Neuronal stem cell (in vitro differentiated cells): ENCODE results near the gene TRPM3.

Experiments used
- DNase-seq: peaks from one replicate; pipeline ENCODE4 v3.0.0-alpha.2; 2013; ENCODE audit warnings: low spot score
- H2AFZ ChIP-seq: one replicate; pipeline ENCODE4 v1.6.1; 2013; ENCODE audit warnings: mild to moderate bottlenecking, low read length, inconsistent platforms
- H2AK5ac ChIP-seq: 2 replicates; pipeline ENCODE4 v1.6.1; 2013; ENCODE audit warnings: low read depth, mild to moderate bottlenecking, inconsistent platforms, low read length, moderate library complexity, mixed read lengths
- H2BK120ac ChIP-seq: 2 replicates; pipeline ENCODE4 v1.6.1; 2013; ENCODE audit warnings: low read depth, mild to moderate bottlenecking, inconsistent platforms, low read length, moderate library complexity, mixed read lengths
- H2BK12ac ChIP-seq: one replicate; pipeline ENCODE4 v1.6.1; 2013; ENCODE audit warnings: low read length, inconsistent platforms
- H2BK15ac ChIP-seq: 2 replicates; pipeline ENCODE4 v1.6.1; 2013; ENCODE audit warnings: mild to moderate bottlenecking, low read length, inconsistent platforms, mixed read lengths
- H2BK5ac ChIP-seq: one replicate; pipeline ENCODE4 v1.6.1; 2013; ENCODE audit warnings: inconsistent platforms, mild to moderate bottlenecking, low read length, moderate library complexity
- H3K14ac ChIP-seq: one replicate; pipeline ENCODE4 v1.6.1; 2013; ENCODE audit warnings: low read length, inconsistent platforms
- H3K18ac ChIP-seq: 2 replicates; pipeline ENCODE4 v1.6.1; 2013; ENCODE audit warnings: low read length, inconsistent platforms
- H3K23ac ChIP-seq: 2 replicates; pipeline ENCODE4 v1.6.1; 2013; ENCODE audit warnings: low read depth, mild to moderate bottlenecking, mixed read lengths, low read length, inconsistent platforms; ENCODE audit not compliant: poor library complexity
- H3K27ac ChIP-seq: replicated peaks from 3 replicates; pipeline ENCODE4 v1.5.1; 2013; ENCODE audit warnings: low read length, inconsistent platforms
- H3K27me3 ChIP-seq, 3 experiments: 2 replicates each; pipeline ENCODE4 v1.6.1; 2013; ENCODE audit warnings: low read length in 3 of 3, mild to moderate bottlenecking in 2 of 3, inconsistent platforms in 1 of 3, low read depth in 1 of 3, mixed read lengths in 1 of 3, moderate library complexity in 1 of 3; ENCODE audit not compliant: control insufficient read depth in 3 of 3, insufficient read depth in 3 of 3
- H3K36me3 ChIP-seq, 2 donors: replicated peaks in 1 of 2; 2 replicates each; pipeline ENCODE4 v1.6.1; 2013; ENCODE audit warnings: low read length in 2 of 2; ENCODE audit not compliant: control insufficient read depth in 2 of 2, insufficient read depth in 2 of 2
- H3K4ac ChIP-seq: 2 replicates; pipeline ENCODE4 v1.6.1; 2013; ENCODE audit warnings: inconsistent platforms, mild to moderate bottlenecking, low read length, moderate library complexity
- H3K4me1 ChIP-seq, 2 donors: 1 replicate in 1 of 2; 2 replicates in 1 of 2; pipeline ENCODE4 v1.6.1; 2013; ENCODE audit warnings: low read length in 2 of 2, low read depth in 1 of 2; ENCODE audit not compliant: control insufficient read depth in 2 of 2, insufficient read depth in 1 of 2
- H3K4me2 ChIP-seq: one replicate; pipeline ENCODE4 v1.6.1; 2013; ENCODE audit warnings: mild to moderate bottlenecking, low read length, inconsistent platforms; ENCODE audit not compliant: insufficient read depth, poor library complexity, severe bottlenecking
- H3K4me3 ChIP-seq, 2 donors: 2 replicates each; pipeline ENCODE4 v1.5.1; 2013; ENCODE audit warnings: low read length in 2 of 2, mild to moderate bottlenecking in 2 of 2, inconsistent platforms in 1 of 2, moderate library complexity in 1 of 2
- H3K79me1 ChIP-seq: one replicate; pipeline ENCODE4 v1.6.1; 2013; ENCODE audit warnings: low read depth, mild to moderate bottlenecking, inconsistent platforms, low read length, moderate library complexity
- H3K9ac ChIP-seq: one replicate; pipeline ENCODE4 v1.6.1; 2013; ENCODE audit warnings: mild to moderate bottlenecking, low read depth, low read length, inconsistent platforms; ENCODE audit not compliant: poor library complexity
- H3K9me3 ChIP-seq, 2 donors: replicated peaks in 1 of 2; 2 replicates each; pipeline versions ENCODE3 to v1.6.1; 2013; ENCODE audit warnings: low read length in 2 of 2, mild to moderate bottlenecking in 2 of 2, inconsistent platforms in 1 of 2, low read depth in 1 of 2, mixed read lengths in 1 of 2, moderate library complexity in 1 of 2; ENCODE audit not compliant: control insufficient read depth in 2 of 2, insufficient read depth in 1 of 2
- H4K8ac ChIP-seq: one replicate; pipeline ENCODE4 v1.6.1; 2013; ENCODE audit warnings: low read depth, mild to moderate bottlenecking, inconsistent platforms, low read length, moderate library complexity
- H4K91ac ChIP-seq: one replicate; pipeline ENCODE4 v1.6.1; 2013; ENCODE audit warnings: low read length, low read depth, mild to moderate bottlenecking, inconsistent platforms; ENCODE audit not compliant: poor library complexity
- WGBS, 2 donors: extraction: QIAGEN DNeasy Blood & Tissue Kit; methylation state at CpG; one replicate each; pipeline ENCODE4 v1.1.7; 2013; ENCODE audit warnings: missing lambda C conversion rate in 2 of 2, mixed read lengths in 1 of 2; ENCODE audit not compliant: insufficient read length in 2 of 2, insufficient replicate concordance in 1 of 2; ENCODE audit errors: extremely low coverage in 2 of 2; 5-methylcytosine and 5-hydroxymethylcytosine counted together

Gene TRPM3

DNA sequence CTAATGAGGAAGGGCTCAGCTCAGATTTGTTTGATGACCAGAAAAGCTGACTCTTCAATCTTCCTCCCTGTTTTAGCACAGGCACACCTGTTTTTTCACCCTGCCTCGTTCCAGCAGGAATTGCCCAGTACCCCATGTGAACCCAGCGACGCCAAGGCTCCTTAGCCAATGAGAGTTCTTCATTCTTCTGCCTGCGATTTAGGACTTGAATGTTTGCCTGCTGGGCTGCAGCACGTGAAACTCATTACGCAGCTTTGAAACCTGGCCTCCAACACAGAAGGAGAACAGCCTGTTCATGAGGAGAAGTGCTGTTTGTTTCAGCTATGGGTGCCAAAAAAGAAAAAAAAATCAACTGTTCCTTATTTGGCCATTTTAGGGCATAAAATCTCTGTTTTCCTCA lies 315.5 kb downstream of the TRPM3 start:
- H3K4me1 ChIP-seq: peaks cover 0 to 10% of the 10 kb centered on the region in 2 donors
- H2BK5ac ChIP-seq: no peak overlapping the region
- H2AFZ ChIP-seq: no peak overlapping the region
- H4K91ac ChIP-seq: no peak overlapping the region
- H3K18ac ChIP-seq: no peak overlapping the region
- WGBS, 2 donors: no CpG with 5 or more reads among the region's 6 CpGs
- no peak overlapping the region for H2BK15ac ChIP-seq
- H3K23ac ChIP-seq: no peak overlapping the region
- no peak overlapping the region for H3K4me2 ChIP-seq
- H3K27ac ChIP-seq: no peak overlapping the region
- no peak overlapping the region for H3K4me3 ChIP-seq
- no peak overlapping the region for H3K9ac ChIP-seq
- no peak for DNase-seq
- H4K8ac ChIP-seq: no peak overlapping the region
- H3K36me3 ChIP-seq: no peaks in the 10 kb centered on the region
- H2BK12ac ChIP-seq: no peak overlapping the region
- no peak overlapping the region for H2BK120ac ChIP-seq
- H3K79me1 ChIP-seq: no peaks in the 10 kb centered on the region
- H3K9me3 ChIP-seq: no peaks in the 10 kb centered on the region
- no peak overlapping the region for H3K4ac ChIP-seq
- no peak overlapping the region for H3K14ac ChIP-seq
- H3K27me3 ChIP-seq: no peaks in the 10 kb centered on the region
- H2AK5ac ChIP-seq: no peak overlapping the region

DNA sequence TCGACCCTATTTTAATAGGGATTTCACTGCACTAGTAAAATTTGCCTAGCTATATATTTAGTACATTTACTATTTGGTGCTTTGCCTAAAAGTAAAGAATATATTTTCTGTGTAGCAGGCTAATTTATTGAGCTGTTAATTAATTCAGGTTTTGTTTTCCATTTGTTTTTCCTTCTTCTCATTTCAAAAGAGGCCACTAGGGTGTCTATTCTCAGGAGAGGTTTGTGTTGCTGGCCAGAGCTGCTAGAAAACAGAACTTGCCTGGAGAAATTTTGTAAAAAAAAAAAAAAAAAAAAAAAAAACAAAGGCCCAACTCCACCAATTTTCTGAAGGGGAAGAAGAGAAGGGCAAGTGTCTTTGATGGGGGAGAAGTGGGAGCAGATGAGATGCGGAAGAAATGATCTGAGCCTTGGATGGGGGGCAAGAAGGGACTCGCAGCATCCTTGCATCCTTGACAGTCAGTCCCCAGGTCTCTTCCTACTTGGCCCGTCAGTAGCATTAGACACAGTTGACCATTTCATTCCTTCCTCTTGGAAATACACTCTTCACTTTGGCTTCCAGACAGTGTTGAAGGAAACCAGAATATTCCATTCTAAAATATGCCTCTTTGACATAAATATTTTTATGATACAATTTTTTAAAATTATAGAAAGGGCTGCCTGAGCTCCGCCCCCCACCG lies 318.5 kb downstream of the TRPM3 start:
- Histone ChIP-seq H3K36me3 (no peaks in the 10 kb centered on the region), H3K27ac (no peak overlapping the region), H3K4me1 (peaks cover 0 to 15% of the 10 kb centered on the region in 2 donors), H2BK12ac (no peak overlapping the region), H2BK120ac (no peak overlapping the region), H3K4ac (no peak overlapping the region), H3K4me2 (no peak overlapping the region), H4K8ac (no peak overlapping the region), H3K79me1 (no peaks in the 10 kb centered on the region), H4K91ac (no peak overlapping the region), H3K9me3 (no peaks in the 10 kb centered on the region), H2AFZ (no peak overlapping the region), H2BK15ac (no peak overlapping the region), H3K23ac (no peak overlapping the region), H3K27me3 (no peaks in the 10 kb centered on the region), H3K9ac (no peak overlapping the region), H2BK5ac (no peak overlapping the region), H2AK5ac (no peak overlapping the region), H3K4me3 (no peak overlapping the region), H3K14ac (no peak overlapping the region), H3K18ac (no peak overlapping the region)
- no CpG with 5 or more reads among the region's 6 CpGs for WGBS, 2 donors
- DNase-seq: no peak

DNA sequence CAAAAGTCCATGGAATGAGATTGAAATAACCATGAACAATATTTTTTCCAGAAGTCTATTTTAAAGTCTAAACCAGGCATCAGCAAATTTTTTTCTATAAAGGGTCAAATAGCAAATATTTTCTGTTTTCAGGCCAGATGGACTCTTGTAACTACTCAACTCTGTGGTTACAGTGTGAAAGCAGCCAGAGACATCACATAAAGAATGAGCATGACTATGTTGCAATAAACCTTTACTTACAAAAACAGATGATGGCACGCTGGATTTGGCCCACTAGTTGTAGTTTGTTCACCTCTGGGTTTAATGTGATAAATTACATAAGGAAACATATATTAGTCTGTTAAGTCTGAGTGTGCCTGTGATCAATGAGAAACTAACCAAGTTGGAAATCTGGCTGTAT lies 319.2 kb downstream of the TRPM3 start:
- Histone ChIP-seq H2AK5ac (no peak overlapping the region), H2BK5ac (no peak overlapping the region), H3K4ac (no peak overlapping the region), H4K91ac (no peak overlapping the region), H4K8ac (no peak overlapping the region), H3K14ac (no peak overlapping the region), H3K4me2 (no peak overlapping the region), H3K23ac (no peak overlapping the region), H3K4me1 (peaks cover 0 to 15% of the 10 kb centered on the region in 2 donors), H3K36me3 (no peaks in the 10 kb centered on the region), H3K27ac (no peak overlapping the region), H3K27me3 (no peaks in the 10 kb centered on the region), H2AFZ (no peak overlapping the region), H3K79me1 (no peaks in the 10 kb centered on the region), H3K9me3 (no peaks in the 10 kb centered on the region), H3K18ac (no peak overlapping the region), H3K9ac (no peak overlapping the region), H3K4me3 (no peak overlapping the region), H2BK120ac (no peak overlapping the region), H2BK15ac (no peak overlapping the region), H2BK12ac (no peak overlapping the region)
- WGBS, 2 donors: no CpG with 5 or more reads among the region's 1 CpG
- no peak for DNase-seq

GRCh38 chr9:70801181-70801829 lies 320.1 kb downstream of the TRPM3 start:
- Histone ChIP-seq H3K4me2 (no peak overlapping the region), H3K79me1 (no peaks in the 10 kb centered on the region), H3K14ac (no peak overlapping the region), H3K23ac (no peak overlapping the region), H3K18ac (no peak overlapping the region), H2BK5ac (no peak overlapping the region), H2BK12ac (no peak overlapping the region), H3K4me3 (no peak overlapping the region), H3K27me3 (no peaks in the 10 kb centered on the region), H3K27ac (no peak overlapping the region), H2AK5ac (no peak overlapping the region), H3K4me1 (peaks cover 0 to 15% of the 10 kb centered on the region in 2 donors), H4K91ac (no peak overlapping the region), H2AFZ (no peak overlapping the region), H3K9ac (no peak overlapping the region), H4K8ac (no peak overlapping the region), H3K4ac (no peak overlapping the region), H3K9me3 (no peaks in the 10 kb centered on the region), H3K36me3 (peaks cover 0 to 7% of the 10 kb centered on the region in 2 donors), H2BK15ac (no peak overlapping the region), H2BK120ac (no peak overlapping the region)
- DNase-seq: no peak
- WGBS, 2 donors: no CpG with 5 or more reads among the region's 4 CpGs
